GM18909 (cell line): ENCODE data around the gene PAFAH1B2.

ENCODE experiments used
- ATAC-seq: cut with Tn5 transposase; IDR thresholded peaks from one replicate; pipeline ENCODE4 v1.9.1; 2021; ENCODE audit warnings: mild to moderate bottlenecking; ENCODE audit not compliant: unreplicated experiment, poor library complexity

Gene PAFAH1B2

DNA sequence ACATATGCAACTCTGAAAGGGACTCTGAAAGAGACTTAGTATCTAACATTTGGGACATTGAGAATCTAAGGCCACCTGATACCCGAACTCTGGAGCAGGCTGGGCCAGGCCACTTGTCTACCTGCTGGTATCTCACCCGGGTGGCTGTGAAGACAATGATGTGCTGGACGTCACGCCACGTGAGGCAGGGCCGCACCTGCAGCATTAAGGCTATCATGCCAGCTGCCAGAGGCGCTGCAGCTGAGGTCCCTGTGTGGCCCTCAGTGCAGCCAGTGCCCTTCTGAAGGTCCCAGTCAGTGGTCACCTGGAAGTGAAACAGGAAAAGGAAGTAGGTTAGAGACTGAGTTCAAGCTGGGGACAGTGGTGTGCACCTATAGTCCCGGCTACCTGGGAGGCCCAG lies 75.4 kb downstream of the PAFAH1B2 start:
- no peak for ATAC-seq

DNA sequence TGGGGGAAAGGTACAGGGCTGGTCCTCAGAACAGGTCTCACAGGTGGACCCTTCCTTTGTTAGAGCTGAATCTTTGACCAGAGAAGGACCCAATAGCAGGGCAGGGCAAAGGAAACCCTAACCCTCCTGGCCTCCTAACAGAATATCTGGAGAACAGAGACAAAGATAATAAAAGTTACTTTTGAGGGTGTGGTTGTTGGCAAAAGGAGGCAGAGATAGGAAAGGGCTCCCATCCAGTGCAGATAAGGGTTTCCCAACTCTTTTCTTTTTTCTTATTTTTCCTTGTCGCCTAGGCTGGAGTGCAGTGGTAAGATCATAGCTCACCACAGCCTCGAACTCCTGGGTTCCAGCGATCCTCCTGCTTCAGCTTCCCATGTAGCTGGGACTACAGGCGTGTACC lies 75.9 kb downstream of the PAFAH1B2 start:
- ATAC-seq = no peak

DNA sequence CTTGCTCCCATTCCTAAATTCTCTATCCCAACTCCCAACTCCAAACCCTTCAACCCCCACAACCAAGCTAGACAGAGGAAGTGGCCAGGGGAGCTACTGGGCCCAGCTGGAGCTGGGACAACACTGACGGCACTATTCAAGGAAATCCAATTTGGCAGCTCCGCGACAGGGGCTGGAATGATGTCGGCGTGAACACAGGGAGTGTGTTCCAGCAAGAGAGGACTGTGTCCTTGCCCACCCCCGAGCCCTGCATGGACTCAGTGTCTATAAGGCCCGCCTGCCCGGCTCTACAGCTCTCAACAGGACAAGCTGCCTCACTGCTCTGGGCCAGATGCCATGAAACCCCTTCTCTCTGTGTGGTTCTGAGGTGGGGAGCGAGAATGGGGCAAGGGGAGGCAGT lies 76.5 kb downstream of the PAFAH1B2 start:
- ATAC-seq = no peak

DNA sequence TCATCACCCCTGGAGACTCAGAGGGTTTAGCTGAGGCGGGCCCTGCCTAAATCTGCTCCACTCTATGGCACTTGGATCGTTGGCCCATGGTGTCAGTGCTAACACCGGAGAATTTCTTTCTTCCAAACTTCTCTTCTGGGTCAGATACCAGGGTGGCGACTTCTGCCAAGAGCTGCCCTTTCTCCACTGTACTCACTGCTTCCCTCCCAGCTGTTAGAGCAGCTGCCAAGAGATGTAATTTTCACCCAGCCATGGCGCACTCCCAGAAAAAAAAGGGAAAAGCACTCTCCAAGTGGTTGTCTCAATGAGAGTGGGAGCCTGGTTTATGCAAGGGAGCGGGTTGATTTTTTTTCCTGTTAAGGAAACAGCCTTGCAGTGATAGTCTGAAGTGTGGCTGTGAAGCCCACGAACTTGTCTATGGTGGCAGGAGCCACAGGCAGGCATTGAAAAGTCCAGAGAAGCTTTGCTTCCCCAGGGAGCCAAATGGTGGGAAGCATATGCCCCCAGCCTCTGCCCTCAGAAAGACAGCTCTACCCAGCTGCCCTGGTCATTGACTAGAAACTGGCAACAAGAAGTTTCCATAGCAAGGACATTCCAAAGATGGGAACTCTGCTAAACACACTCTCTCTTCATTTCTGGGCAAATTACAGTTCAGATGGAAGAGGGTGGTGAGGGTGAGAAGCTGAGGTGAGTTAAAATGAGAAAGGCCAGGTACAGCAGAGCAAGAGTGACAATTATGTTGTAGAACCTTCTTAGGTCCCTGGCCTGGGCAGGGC lies 77.1 kb downstream of the PAFAH1B2 start:
- ATAC-seq = no peak

DNA sequence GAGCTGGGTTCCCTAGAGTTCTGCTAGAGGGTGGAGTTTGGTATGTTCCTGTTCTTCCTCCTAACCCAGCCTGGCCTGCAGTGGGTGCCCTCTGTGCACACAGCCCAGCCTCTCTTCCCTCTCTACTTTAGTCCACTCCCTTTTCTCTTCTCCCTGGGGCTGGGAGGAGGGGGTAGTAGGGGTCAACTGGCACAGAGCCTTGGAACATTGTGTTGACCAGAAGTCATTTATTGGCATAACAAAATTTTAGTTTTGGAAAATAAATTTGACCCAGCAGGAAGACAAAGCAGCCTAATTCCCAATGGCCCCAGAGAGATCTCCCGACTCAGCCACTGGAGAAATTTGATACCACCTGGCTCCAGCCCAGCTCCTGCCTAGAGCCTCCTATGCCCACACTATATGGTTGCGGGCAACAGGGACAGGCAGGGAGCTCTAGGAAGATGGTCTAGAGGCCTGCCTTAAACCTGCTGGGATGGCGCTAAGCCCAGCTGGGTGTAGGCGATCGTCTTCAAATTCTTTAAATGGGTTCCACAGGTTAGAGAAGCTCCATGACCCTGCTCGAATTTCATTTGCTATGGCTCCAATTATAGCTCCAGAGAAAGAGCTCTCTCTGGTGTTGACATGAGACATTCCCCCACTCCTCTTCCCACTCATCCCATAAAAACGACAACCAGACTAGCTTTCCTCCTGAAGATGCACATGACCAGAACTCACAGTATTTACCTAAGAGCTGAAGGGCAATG lies 77.9 kb downstream of the PAFAH1B2 start:
- ATAC-seq = no peak

DNA sequence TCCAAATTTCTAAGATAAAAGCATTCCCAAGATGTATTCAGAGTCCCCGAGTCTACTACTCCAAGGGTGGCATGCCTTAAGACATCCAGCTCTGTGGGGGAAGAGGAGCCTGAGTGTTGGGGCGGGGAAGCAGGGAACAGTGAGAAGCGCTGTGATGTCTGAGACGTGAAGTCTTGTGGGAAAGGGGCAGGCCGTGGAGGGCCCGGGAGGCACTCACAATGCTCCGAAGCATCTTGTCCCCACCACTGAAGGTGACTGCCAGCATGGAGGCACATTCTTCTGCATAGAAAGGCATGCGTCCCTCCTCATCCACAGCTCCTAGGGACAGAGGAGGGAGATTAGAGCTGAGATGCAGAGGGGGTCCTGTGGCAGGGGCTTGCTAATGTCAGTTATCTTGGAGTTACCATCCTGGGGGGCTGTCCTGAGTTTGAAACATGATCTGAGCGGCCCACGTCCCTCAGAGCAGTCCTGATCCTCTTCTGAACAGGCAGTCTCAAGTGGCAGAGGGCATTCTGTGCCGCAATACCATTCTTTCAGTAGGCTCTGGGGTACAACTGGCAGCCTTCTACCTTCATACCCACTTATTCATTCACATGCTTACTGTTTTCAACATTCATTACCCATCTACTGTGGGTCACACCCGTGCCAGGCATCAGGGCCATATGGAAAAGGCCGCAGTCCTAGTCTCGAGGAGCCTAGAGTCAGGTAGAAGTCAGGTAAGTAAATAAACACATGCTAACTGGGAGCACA lies 79.1 kb downstream of the PAFAH1B2 start:
- no peak for ATAC-seq

DNA sequence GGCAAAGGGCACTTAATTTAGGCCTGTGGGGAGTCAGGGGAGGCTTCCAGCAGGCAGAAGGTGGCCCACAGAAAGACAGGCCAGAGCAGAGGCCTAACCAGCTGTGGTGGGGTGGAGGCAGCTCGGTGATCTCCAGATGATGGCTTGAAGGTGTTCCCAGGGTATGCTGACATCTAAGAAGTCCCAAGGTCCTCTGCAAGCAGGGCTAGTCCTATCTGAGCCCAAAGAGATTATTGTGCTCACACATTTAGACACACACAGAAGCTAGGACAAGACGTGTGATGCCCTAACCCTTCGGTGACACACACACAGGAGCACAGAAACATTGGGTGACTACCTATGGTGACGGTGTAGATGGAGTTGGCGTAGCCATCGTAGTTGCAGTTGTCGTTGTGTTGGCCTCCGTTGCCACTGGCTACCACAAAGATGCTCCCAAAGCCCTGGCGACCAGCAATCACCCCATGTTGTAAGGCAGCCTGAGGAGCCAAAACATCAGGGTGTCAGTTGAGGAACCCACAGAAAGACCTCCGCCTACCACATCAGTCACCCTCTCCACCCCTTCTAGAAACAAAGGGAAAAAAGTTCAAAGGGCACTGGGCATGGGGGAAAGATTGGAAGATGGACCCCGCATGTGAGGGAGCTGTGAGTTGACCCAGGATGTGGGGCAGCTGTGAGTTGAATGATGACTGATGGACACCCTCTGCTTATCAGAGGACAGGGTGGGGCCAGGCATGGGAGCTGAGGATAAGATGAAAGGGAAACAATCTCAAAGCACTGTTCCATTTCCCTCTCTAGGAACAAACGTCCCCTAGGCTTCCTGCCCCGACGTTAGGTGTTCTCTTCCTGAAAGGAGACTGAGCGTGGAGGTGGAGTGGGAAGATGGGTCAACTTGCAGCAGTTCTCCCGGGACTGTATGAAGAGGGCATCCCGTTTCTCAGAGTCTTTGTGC lies 79.9 kb downstream of the PAFAH1B2 start:
- no peak for ATAC-seq

DNA sequence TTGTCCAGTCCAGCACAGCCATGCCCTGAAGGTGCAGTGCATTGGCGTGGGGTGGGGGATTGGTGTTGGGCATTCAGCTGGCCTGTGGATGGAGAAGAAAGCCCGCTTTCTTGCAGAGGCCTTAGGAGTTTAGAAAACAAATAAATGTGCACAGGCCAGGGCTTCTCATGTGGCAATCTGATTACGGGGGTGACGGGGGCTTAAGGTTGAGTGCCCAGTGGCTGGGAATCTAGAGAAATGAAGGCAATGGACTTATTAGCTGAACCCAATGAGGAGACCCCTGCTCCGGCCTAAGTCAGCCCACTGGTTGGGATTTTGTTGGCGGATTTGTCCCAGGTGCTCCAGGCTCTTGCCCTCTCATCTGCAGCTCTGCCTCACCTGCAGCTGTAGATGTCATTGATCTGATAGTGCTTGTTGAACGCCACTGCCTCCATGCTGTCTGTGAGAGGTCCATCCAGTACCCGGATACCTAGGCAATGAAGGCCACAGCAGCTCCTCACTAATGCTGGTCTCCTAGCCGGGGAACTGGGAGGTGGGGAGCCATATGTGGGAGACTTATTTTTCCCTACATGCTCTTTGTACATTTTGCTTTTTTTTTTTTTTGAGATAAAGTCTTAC lies 81.6 kb downstream of the PAFAH1B2 start:
- ATAC-seq = no peak
